ENCODE results near the gene TATDN2.

GRCh38 chr3:10204921-10205320 is 43.3 kb upstream of the TATDN2 start:
- TF ChIP-seq EZH2 (IDR thresholded peaks at IDR 0.05; ENCODE audit: insufficient read depth, poor library complexity, severe bottlenecking) (no peak), EZH2phosphoT487 (IDR thresholded peaks at IDR 0.05; ENCODE audit: insufficient read depth, low read depth) (no peak)

Measured in GM23248 (cell line).